Testis (tissue), 5 donors: Measurements from ENCODE around the gene SLC3A2. TPM values are rescaled to one million over a fixed set of nuclear protein-coding genes. Genes with fewer than 3 reads are reported as not detected.
A peak's percentile ranks its signal among the peaks of the same experiment; 100 is the strongest.

Experiments
- DNase-seq: peaks from one replicate; pipeline ENCODE4 v3.0.0-alpha.2; 2019
- H3K27ac ChIP-seq, 2 donors: fragments of 200-600 bp; sonication (generic); one replicate each; pipeline ENCODE4 v1.5.1; 2019
- H3K27me3 ChIP-seq: fragments of 200-600 bp; sonication (generic); one replicate; pipeline ENCODE4 v1.5.1; 2019
- H3K36me3 ChIP-seq: fragments of 200-600 bp; sonication (generic); one replicate; pipeline ENCODE4 v1.5.1; 2017; ENCODE audit warnings: low read depth; ENCODE audit errors: missing control alignments
- H3K4me1 ChIP-seq: fragments of 200-600 bp; sonication (generic); one replicate; pipeline ENCODE4 v1.5.1; 2019
- H3K4me3 ChIP-seq, 2 donors: fragments of 200-600 bp; sonication (generic); one replicate each; pipeline ENCODE4 v1.5.1; 2017 to 2019
- H3K9me3 ChIP-seq: fragments of 200-600 bp; sonication (generic); one replicate; pipeline ENCODE4 v1.5.1; 2017
- POLR2A ChIP-seq: fragments of 450-650 bp; IDR thresholded peaks from one replicate; pipeline ENCODE4 v1.6.1; 2017; ENCODE audit warnings: antibody characterized with exemption, mild to moderate bottlenecking, moderate library complexity
- WGBS, 2 donors: methylation state at CpG; one replicate each; pipeline ENCODE4 v1.1.5; 2018; 5-methylcytosine and 5-hydroxymethylcytosine counted together
- intact Hi-C: fragments of 100-400 bp; cut with DNase I; formaldehyde crosslinking; loops from one replicate; pipeline ENCODE4 v1.15.1; 2023; ENCODE audit warnings: low total_unique reads
- long read RNA-seq, 2 donors: transcript quantifications; one replicate each; lab custom pipeline, GENCODE V29; 2026
- polyA plus RNA-seq: library from polyadenylated mRNA; stranded (reverse); fragments of 350-450 nt; fragmentation: Illumina TruSeq; extraction: RNeasy Lipid Tissue Mini Kit (QIAGEN cat#74804); gene quantifications from one replicate; pipeline ENCODE4 v1.2.3, GENCODE V29; 2014; ENCODE audit warnings: low read depth, low replicate concordance; ENCODE audit not compliant: insufficient read depth
- total RNA-seq, 2 donors: library from RNA; depleted of rRNA; stranded (reverse); fragments of >200 nt; gene quantifications; one replicate each; pipeline ENCODE4 v1.2.3, GENCODE V29; 2016
- TF ChIP-seq, protein P1 (sequence below), 3 experiments: fragments of 450-650 bp in 2 of 3; fragments of 200-600 bp in 1 of 3; sonication (generic) in 1 of 3; IDR thresholded peaks; one replicate each; pipeline ENCODE4 v1.5.1; 2016 to 2019; ENCODE audit warnings: antibody characterized with exemption in 3 of 3, mild to moderate bottlenecking in 2 of 3, moderate library complexity in 1 of 3

Gene SLC3A2
- total RNA-seq (100 to 1,000 TPM; 227 to 271 TPM), polyA plus RNA-seq (166 TPM)
- long read RNA-seq, donor 1, transcript SLC3A2-208 (8 exons, 1,486 nt), result minor isoform, 6 of 56 reads
- long read RNA-seq, donor 1, transcript SLC3A2-201 (9 exons, 1,904 nt), result major isoform, 33 of 56 reads
- long read RNA-seq, donor 1, partial matches to known transcripts, result 7 of 56 reads
- long read RNA-seq, donor 1, other reads (novel, unspliced or antisense), result 0 of 56 reads
- long read RNA-seq, donor 2, transcript SLC3A2-206 (11 exons, 2,084 nt), result minor isoform, 8 of 88 reads
- long read RNA-seq, donor 2, transcript SLC3A2-201 (9 exons, 1,904 nt), result major isoform, 38 of 88 reads
- long read RNA-seq, donor 2, partial matches to known transcripts, result 28 of 88 reads
- long read RNA-seq, donor 2, other reads (novel, unspliced or antisense), result 0 of 88 reads

DNA sequence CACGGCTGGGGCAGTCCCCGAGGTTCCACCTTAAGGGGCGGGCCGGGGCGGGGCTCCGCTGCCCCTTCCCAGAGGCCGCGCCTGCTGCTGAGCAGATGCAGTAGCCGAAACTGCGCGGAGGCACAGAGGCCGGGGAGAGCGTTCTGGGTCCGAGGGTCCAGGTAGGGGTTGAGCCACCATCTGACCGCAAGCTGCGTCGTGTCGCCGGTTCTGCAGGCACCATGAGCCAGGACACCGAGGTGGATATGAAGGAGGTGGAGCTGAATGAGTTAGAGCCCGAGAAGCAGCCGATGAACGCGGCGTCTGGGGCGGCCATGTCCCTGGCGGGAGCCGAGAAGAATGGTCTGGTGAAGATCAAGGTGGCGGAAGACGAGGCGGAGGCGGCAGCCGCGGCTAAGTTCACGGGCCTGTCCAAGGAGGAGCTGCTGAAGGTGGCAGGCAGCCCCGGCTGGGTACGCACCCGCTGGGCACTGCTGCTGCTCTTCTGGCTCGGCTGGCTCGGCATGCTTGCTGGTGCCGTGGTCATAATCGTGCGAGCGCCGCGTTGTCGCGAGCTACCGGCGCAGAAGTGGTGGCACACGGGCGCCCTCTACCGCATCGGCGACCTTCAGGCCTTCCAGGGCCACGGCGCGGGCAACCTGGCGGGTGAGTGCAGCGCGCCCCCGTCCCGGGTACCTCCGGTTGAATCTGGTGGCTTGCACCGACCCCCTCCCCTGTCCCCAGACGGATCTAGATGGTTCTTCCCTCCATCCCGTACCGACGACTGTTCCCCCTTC lies at the start of gene SLC3A2:
Gene SLC3A2 (plus strand): TSS at position 94 of the 776 bp plus-strand sequence. CDS start 128 bp downstream, at position 222.
- TF ChIP-seq, protein P1, sequence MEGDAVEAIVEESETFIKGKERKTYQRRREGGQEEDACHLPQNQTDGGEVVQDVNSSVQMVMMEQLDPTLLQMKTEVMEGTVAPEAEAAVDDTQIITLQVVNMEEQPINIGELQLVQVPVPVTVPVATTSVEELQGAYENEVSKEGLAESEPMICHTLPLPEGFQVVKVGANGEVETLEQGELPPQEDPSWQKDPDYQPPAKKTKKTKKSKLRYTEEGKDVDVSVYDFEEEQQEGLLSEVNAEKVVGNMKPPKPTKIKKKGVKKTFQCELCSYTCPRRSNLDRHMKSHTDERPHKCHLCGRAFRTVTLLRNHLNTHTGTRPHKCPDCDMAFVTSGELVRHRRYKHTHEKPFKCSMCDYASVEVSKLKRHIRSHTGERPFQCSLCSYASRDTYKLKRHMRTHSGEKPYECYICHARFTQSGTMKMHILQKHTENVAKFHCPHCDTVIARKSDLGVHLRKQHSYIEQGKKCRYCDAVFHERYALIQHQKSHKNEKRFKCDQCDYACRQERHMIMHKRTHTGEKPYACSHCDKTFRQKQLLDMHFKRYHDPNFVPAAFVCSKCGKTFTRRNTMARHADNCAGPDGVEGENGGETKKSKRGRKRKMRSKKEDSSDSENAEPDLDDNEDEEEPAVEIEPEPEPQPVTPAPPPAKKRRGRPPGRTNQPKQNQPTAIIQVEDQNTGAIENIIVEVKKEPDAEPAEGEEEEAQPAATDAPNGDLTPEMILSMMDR (IDR thresholded peaks at IDR 0.05), result peak; percentile 32 to 71 (median 70)
- TF ChIP-seq POLR2A, result peak; percentile 96
- intact Hi-C loops, result no loop called here
- Histone ChIP-seq H3K4me1 (peaks cover 23% of the 10 kb centered on the region), H3K36me3 (no peaks in the 10 kb centered on the region), H3K27ac (peak within 1 kb of the TSS; percentile 95 to 97), H3K4me3 (peak within 1 kb of the TSS; percentile 94 to 100), H3K27me3 (no peaks in the 10 kb centered on the region), H3K9me3 (no peaks in the 10 kb centered on the region)
- DNase-seq, result peak; percentile 93
- WGBS, 2 donors, result 0% methylated on average over 12 to 51 of the region's 69 CpGs

DNA sequence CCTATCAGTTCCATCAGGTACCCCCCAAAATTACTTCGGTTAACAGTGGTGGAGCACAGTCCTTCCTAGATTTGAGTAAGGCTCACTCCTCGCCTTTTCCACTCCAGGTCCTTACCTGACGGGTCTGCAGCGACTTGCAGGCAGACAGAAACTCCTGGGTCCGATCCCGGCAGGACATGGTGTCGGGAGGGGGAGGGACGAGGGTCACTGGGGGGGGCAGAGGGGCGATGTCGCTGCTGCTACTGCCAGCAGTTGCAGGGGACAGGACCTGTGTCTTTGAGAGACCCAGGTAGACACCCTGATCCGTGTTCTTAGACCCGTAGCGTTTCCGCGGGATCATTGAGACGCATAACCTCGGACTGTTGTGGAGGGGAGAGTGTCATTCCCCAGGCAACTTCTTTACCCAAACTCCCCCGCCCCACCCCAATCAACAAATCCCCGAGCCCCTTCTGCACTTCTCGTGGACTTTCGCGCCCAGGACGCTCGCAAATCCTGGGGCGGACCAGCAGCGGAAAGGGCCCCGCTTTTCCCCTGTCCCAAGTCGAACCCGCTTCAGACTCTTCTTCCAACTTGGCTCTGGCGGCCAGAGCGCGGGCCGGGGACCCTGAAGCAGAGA lies 49.7 kb upstream of the SLC3A2 start:
- Histone ChIP-seq H3K4me3 (peak overlapping the region; percentile 99), H3K4me1 (peaks cover 10% of the 10 kb centered on the region), H3K9me3 (no peaks in the 10 kb centered on the region), H3K27ac (peak overlapping the region; percentile 93 to 97), H3K27me3 (no peaks in the 10 kb centered on the region), H3K36me3 (no peaks in the 10 kb centered on the region)
- DNase-seq, result no peak
- 0% methylated on average over 15 to 32 of the region's 33 CpGs for WGBS, 2 donors
- intact Hi-C loops, result no loop called here
- no peak for TF ChIP-seq POLR2A
- TF ChIP-seq, protein P1 (IDR thresholded peaks at IDR 0.05), result no peak

DNA sequence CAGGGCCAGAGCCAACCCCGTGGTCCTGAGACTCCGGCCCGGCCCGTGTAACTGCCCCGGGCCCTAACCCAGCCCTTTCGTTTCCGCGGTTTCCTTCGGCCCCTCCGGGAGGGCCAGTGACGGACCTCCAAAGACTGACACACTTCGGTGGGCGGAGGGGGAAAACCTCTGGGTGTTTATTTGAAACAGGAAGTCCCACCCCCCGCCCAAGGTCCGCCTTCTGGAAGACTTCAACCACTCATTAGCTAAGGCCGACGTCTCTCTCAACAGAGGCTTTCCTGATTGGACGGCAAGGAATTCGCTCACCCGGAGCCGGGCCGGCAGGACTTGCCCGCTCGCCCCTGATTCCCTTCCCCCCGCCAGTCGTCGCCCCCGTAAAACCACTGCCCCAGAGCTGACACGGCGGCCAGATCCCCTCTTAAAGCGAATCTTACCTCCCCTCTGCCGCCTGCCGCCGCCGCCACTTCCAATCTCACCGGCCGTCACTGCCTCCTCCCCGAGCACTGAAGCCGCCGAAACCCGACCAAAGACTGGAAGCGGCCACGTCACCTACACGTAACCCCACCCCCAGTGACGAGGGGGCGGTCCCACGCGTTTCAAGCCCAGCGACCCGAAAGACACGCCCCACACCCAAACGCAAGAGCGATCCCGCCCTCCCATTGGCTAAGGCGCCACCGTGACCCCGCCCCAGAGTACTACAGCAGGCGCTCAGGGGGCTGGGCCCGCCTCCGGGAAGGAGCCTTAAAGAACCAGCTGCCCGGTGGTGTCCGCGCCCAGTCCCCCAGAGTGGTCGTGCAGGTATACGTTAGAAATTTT lies 49.0 kb upstream of the SLC3A2 start, which contains the start of gene STX5:
Gene STX5 (minus strand): TSS at position 532 of the 816 bp plus-strand sequence. CDS start 808 bp downstream, outside the sequence.
- 0% methylated on average over 43 to 65 of the region's 65 CpGs for WGBS, 2 donors
- Histone ChIP-seq H3K9me3 (no peaks in the 10 kb centered on the region), H3K27me3 (no peaks in the 10 kb centered on the region), H3K4me3 (peak within 1 kb of the TSS; percentile 99), H3K36me3 (no peaks in the 10 kb centered on the region), H3K27ac (peak within 1 kb of the TSS; percentile 93 to 97), H3K4me1 (peaks cover 10% of the 10 kb centered on the region)
- TF ChIP-seq, protein P1 (IDR thresholded peaks at IDR 0.05), result no peak
- peak; percentile 54 for TF ChIP-seq POLR2A
- intact Hi-C loops, result no loop called here
- DNase-seq, result peak; percentile 100
